NCI-H2227 (cell line): ENCODE data around the gene FBXL5.

Experiments used
- DNase-seq: peaks from one replicate; lab custom pipeline; 2025; ENCODE audit not compliant: unreplicated experiment; lab: John Stamatoyannopoulos, UW

The FBXL5 gene

GRCh38 chr4:15677507-15677988 lies 22.4 kb upstream of the FBXL5 start:
- no peak for DNase-seq

GRCh38 chr4:15676899-15677298 lies 21.7 kb upstream of the FBXL5 start:
- no peak for DNase-seq

GRCh38 chr4:15676039-15676438 lies 20.9 kb upstream of the FBXL5 start:
- no peak for DNase-seq

- no peak for DNase-seq
Observed at GRCh38 chr4:15675356-15675755, 20.2 kb upstream of the FBXL5 start.

- no peak for DNase-seq
Observed at GRCh38 chr4:15674926-15675325, 19.8 kb upstream of the FBXL5 start.

- no peak for DNase-seq
Observed at GRCh38 chr4:15674046-15674445, 18.9 kb upstream of the FBXL5 start.

GRCh38 chr4:15673337-15673736 lies 18.2 kb upstream of the FBXL5 start:
- no peak for DNase-seq

GRCh38 chr4:15672101-15672500 lies 16.9 kb upstream of the FBXL5 start:
- DNase-seq, result no peak

GRCh38 chr4:15670576-15670975 lies 15.4 kb upstream of the FBXL5 start:
- no peak for DNase-seq

- no peak for DNase-seq
Observed at GRCh38 chr4:15668566-15669435, 13.6 kb upstream of the FBXL5 start.

- DNase-seq, result no peak
Observed at GRCh38 chr4:15667006-15667405, 11.8 kb upstream of the FBXL5 start.

- no peak for DNase-seq
Observed at GRCh38 chr4:15665753-15666365, 10.7 kb upstream of the FBXL5 start.

GRCh38 chr4:15659768-15660570 lies 4.8 kb upstream of the FBXL5 start:
- no peak for DNase-seq

- no peak for DNase-seq
Observed at GRCh38 chr4:15658781-15659180, 3.6 kb upstream of the FBXL5 start.

- no peak for DNase-seq
Observed at GRCh38 chr4:15658136-15658770, 3.1 kb upstream of the FBXL5 start.

GRCh38 chr4:15657366-15657765 lies 2.2 kb upstream of the FBXL5 start:
- DNase-seq, result no peak

- no peak for DNase-seq
Observed at GRCh38 chr4:15656038-15656470, 897 bp upstream of the FBXL5 start.

GRCh38 chr4:15654593-15655222 lies 449 bp downstream of the FBXL5 start:
- DNase-seq, result peak; percentile 63

- peak; percentile 38 for DNase-seq
Observed at GRCh38 chr4:15653864-15654592, 1.1 kb downstream of the FBXL5 start.

- no peak for DNase-seq
Observed at GRCh38 chr4:15653420-15653819, 1.7 kb downstream of the FBXL5 start.
